NOMO-1 treated with DMSO at 0.1 percent for 48 hours (cell line): Measurements from ENCODE around the gene PHLPP1.
"Not testable (repeated sequence)": the region's sequence is repeated elsewhere in the genome, so short reads cannot be mapped to it uniquely, and the experiment has no call there.

Experiments
- DNase-seq: peaks from one replicate; lab custom pipeline; 2025; ENCODE audit not compliant: unreplicated experiment; lab: John Stamatoyannopoulos, UW

The PHLPP1 gene

DNA sequence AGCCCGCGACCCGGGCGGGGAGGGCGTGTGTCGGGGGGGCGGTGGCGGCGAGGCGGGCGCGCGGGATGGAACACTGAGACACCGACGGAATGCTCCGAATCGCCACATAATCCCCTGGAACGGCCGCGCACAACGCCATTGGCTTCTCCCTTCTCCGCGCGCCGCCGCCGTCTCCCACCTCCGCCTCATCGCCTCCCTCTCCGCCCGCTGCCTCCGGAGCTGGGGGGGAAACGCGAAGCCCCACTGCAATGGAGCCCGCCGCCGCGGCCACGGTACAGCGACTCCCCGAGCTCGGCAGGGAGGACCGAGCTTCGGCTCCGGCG lies at the start of gene PHLPP1:
PHLPP1 (plus strand) TSS at position 106 of the 323 bp plus-strand sequence; CDS start at position 249, 143 bp downstream.
- no peak for DNase-seq

DNA sequence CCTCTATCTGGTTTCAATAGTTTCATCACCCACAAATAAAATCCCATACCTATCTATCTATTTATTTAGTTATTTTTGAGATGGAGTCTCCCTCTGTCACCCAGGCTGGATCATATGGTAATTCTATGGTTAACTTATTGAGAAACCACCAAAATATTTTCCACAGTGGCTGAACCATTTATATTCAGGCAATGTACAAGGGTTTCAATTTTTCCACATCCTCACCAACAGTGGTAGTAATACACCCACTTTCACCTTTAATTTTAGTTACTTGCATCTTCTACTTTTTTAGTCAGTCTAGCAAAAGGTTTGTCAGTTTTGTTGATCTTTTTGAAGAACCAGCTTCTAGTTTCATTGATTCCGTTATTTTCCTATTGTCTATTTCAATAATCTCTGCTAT lies 46.1 kb upstream of the PHLPP1 start:
- DNase-seq, result no peak

DNA sequence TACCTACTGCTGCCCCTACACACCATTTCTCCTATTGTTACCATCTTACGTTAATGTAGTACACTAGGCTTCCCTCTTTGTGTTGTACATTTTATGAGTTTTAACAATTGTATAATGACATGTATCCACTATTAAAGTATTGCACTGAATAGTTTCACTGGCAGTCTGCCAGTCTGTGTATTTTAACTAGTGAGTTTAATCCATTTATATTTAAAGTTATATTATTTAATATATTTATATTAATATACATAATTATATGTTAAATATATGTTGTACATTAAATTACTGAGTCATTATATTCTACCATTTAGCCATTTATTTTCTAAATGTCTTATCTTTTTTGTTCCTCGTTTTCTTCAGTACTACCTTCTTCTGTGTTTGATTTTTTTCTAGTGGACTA lies 44.8 kb upstream of the PHLPP1 start:
- DNase-seq, result no peak

DNA sequence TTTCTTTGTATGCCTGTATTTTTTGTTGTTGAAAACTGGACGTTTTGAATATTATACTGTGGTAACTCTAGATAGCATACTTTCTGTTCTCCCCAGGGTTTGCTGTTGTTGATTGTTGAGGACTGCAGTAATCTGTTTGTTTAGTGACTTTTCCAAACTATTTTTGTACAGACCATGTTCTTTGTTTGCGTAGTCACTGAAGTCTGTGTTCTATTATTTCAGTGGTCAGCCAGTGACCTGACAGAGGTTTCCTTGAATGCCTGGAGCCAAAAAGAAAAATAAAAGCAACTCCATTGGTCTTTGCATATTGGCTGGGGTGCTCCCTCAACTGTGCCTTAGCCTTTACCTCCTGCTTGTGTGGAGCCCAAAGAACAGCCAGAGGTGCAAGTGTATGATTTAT lies 42.7 kb upstream of the PHLPP1 start:
- DNase-seq, result no peak

DNA sequence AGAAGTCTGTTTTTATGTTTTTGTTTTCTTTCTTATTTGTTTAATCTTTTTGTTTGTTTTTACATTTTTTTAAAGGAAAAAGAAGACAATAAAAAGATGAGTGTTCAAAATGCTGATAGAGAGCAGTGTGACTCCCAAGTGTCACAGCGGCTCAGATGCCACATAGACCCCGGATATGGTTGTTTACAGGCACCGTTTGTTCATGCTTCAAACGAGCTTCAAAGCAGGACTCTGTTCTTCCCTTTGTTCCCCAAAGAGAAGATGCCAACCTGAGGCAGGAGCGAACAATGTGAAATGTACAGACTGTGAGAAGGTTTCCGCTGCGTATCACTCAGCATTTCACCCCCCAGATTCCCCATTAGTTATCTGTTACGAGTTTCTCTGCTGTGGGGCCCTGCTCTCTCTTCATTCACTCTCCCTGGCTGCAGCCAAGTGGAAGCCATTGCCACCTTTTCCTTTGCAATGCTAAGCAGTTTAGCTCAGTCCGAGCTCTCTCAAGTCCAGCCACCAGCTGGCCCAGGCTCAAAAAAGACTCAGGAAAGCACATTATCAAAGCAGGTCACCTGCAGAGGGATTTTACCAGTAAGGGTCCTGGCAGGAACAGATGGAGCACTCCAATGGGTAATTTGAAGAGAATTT lies 36.4 kb upstream of the PHLPP1 start:
- no peak for DNase-seq

DNA sequence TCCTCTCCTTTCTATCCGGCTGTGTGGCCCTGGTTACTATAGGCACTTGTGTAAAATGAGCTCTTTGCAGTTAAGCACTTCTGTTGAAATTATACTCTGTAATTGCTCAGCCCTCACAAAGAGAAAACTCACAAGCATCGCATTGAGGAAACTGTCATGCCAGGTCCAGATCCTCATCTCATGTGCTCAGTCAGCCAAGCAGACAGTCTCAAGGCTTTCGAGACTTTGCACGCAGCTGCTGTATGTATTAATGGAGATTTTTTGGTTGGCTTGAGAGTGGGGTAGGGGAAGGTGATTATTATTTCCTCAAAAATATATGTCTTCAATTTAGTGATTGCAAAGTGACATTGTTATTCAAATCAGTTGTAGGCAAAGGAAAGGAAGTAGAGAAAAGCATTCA lies 33.0 kb upstream of the PHLPP1 start:
- DNase-seq, result no peak

DNA sequence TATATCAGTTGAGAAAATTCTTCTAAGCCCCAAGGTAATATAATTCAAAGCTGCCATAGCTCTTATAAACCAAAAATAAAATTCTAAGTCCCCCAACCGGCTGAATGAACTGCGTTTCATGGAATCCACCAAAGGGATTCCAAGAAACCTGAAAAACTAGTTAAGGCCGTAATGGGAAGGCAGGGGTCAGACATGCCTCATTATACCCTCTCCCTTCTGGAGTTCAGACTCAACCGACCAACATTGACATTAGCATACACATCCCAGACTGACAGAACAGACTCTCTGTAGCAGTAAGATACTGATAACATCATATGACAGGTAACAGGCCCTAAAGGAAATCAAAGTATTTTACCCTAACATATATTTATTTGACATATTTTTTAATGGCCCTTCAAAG lies 31.4 kb upstream of the PHLPP1 start:
- DNase-seq, result no peak

DNA sequence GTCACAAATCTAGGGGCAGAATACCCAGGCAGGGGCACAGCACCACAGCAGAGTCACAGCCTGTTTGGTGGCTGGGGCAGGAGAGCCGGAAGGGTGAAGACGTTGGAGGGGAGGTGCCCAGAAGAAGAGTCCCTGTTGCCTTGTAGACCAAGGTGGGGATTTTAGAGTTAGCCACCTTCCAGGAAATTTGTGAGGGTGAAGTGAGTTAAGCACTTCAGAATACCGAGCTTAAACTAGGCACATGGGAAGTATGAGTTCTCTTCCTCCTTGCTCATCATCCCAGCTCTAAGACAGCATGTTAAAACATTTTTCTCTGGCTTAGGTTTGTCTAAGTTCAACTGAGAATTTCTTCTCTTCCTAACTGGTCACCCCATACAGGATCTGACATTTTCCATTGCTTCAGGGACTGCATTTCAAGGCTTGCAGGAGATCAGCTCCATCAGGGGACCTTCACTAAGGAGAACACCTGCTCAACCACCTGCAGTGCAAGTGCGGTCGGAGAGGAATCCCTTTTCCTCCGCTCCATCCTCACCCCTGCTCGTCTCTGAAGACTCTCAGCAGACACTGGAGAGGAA lies 26.5 kb upstream of the PHLPP1 start:
- no peak for DNase-seq

DNA sequence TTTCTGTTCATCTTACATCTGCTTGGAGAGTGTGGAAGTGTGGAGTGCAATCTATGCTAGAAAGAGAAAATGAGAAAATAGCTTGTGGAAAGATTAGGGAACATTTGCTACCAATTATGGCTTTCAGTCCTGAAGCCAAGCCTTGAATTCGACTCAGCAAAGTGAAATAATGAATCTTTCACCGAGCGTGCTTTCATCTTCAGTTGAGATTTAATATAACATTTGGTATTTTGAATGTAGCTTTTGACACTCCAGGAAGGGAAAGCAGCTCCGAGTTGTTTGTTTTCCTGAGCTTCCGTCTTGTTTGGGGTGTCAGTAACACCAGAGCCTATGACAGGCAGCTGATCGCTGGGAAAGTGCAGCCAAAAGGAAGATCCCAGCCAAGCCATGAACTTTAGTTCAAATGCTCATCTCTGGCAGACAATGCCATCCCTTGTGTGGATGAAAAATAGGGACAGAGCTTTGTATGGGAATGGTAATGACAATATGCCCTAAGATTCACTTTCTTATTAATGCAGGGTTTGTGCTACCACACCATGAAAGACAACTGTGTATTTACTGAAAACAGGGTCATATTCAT lies 25.0 kb upstream of the PHLPP1 start:
- no peak for DNase-seq

DNA sequence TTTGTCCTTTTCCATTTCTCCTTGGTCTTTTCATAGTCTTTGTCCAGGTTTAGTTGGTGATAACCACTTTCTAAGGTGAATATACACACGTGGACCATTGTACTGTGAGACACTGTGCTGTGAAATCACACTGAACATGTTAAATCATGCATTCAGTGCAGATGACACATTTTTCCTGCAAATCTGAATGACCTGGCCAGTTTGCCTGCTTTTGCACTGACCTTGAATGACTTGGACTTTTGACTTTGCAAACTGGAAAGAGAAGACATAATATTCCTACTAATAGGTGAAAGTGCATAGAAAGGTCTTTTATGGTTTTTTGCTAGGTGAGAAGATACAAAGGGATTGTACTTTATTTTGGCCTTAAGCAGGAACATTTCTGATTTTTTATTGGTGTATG lies 21.7 kb upstream of the PHLPP1 start:
- no peak for DNase-seq

DNA sequence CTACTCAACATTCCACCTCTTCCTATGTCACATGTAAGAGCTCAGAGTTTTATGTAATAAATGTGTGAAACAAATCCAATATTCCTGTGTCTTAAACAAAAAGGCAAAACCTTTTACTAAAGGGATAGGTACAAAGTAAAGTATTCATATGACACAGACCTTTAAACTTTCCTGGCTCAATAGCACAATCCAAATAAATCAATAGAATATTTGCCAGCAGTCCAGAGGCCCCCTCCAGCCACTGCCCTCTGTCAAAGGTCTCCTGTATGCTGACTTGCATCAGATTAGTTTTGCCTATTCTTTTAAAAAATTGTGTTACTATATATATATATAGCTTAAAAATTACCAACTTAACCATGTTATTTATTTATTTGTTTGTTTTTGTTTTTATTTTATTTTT lies 17.7 kb upstream of the PHLPP1 start:
- no peak for DNase-seq

DNA sequence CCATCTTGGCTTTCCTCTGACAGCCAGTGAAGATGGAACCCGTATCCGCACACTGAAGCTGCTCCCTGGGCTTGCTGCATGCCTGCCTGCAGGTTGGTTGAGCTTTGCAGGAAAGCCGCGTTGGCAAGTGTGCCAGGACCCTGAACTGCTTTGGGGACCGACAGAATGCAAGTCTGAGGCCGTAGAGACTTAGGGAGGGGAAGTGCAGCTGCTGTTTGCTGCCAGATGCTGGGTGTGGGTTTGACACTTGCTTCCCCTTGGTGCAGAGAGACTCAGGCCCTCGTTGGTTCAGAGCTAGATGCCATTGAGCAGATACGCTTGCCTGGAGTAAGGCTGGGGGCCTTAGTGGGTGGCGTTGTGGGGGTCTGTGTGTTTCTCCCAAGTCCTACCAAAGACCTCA lies 13.1 kb upstream of the PHLPP1 start:
- peak; percentile 4 for DNase-seq

DNA sequence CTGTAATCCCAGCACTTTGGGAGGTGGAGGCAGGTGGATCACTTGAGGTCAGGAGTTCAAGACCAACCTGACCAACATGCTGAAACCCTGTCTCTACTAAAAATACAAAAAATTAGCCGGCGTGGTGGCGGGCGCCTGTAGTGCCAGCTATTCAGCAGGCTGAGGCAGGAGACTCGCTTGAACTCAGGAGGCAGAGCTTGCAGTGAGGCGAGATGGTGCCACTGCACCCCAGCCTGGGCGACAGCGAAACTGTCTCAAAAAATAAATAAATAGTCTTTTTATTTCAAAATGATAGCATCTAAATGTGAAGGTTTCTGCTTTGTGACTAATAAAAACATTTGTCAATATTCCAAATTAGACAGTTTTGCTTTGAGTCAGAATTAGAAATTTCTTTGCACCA lies 8.5 kb upstream of the PHLPP1 start:
- DNase-seq, result not testable (repeated sequence)

DNA sequence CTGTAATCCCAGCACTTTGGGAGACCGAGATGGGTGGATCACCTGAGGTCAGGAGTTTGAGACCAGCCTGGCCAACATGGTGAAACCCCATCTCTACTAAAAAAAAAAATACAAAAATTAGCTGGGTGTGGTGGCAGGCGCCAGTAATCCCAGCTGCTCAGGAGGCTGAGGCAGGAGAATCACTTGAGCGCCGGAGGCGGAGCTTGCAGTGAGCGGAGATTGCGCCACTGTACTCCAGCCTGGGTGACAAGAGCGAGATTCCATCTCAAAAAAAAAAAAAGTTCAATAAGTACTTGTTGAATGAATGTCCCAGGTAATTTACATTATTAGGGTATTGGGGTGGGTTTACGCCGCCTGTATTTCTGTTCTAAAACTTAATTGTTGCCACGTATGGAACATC lies 5.4 kb upstream of the PHLPP1 start:
- not testable (repeated sequence) for DNase-seq

DNA sequence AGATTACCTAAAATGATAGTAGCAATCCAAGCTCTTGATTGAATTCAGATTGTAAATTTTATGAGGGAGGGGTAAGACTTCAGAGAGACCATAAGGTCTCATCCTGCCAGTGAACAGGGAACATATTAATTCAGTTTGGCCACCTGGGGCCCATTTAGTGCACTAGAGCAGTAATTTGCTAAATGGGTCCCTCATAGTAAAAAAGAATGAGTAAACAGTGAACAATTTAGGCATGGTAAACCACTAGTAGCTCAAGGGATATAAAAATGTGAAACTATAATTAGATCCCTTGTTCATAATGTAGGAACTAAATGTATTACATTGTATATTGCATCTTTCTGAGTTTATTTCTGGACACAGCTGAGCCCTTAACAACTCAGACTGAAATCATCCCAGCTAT lies 4.9 kb upstream of the PHLPP1 start:
- DNase-seq, result no peak

DNA sequence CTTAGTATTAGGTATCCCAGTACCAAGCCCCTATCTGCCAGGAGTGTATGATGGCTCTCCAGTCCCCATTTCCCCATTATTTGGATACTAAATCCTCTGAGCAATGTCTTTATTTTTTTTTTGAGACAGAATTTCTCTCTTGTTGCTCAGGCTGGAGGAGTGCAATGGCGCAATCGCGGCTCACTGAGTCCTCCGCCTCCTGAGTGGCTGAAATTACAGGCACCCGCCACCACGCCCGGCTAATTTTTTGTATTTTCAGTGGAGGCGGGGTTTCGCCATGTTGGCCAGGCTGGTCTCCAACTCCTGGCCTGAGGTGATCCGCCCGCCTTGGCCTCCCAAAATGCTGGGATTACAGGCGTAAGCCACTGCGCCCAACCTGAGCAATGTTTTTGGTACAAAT lies 3.6 kb upstream of the PHLPP1 start:
- no peak for DNase-seq

DNA sequence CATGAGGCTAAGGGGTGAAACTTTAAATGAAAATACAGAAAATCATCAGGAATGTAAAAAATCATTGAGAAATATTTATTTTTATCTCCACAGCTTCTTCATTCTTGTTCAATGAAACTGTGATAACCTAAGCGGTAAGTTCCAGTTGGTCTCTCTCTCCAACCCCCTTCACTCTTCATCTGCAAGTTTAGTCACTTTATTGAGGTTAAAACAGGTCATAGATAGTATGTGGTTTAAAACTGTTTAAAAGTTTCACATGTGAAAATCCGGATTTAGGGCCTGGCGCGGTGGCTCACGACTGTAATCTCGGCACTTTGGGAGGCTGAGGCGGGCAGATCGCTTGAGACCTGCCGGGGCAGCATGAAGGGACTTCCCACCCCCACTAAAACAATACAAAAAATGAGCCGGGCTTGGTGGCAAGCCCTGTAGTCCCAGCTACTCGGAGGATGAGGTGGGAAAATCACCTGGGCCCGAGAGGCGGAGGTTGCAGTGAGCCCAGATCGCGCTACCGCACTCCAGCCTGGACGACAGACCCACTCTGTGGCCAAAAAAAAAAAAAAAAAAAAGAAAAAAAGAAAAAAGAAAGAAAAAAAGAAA lies 1.6 kb upstream of the PHLPP1 start:
- peak; percentile 26 for DNase-seq

DNA sequence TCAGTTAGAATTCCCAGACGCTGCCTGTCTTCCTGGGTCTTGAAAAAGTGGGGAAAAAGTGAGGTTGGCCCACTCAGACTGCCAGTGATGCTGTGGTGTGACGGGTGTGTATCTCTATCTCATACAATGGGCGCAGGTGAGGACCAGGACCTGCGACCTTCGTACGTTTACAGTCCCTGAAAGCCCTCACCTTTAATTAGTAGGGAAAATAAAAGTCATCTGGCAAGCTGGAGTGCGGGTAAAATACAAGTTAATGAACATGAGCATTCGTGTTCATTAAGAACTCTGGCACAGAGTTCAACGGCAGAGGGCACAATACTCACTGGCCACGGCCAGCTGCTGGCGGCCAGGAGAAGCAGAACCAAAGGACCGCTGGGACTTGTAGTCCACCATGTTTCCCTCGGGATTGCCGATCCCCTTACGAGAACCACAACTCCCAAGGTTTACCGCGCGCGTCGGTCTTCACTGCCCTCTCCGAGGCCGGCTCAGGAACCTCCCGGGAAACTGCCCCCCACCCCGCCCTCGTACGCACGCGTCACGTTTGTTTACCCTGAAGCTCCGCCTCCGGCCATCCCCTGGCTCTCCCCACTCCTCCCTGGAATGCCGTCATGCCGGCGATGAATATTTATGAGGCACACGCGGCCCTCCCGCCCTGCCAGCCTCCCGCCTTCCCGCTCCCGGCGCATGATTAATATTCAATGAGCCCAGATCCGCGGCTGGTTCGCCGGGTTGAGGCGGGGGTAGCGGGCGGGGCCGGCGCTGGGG lies 488 bp upstream of the PHLPP1 start:
- DNase-seq, result peak; percentile 99

DNA sequence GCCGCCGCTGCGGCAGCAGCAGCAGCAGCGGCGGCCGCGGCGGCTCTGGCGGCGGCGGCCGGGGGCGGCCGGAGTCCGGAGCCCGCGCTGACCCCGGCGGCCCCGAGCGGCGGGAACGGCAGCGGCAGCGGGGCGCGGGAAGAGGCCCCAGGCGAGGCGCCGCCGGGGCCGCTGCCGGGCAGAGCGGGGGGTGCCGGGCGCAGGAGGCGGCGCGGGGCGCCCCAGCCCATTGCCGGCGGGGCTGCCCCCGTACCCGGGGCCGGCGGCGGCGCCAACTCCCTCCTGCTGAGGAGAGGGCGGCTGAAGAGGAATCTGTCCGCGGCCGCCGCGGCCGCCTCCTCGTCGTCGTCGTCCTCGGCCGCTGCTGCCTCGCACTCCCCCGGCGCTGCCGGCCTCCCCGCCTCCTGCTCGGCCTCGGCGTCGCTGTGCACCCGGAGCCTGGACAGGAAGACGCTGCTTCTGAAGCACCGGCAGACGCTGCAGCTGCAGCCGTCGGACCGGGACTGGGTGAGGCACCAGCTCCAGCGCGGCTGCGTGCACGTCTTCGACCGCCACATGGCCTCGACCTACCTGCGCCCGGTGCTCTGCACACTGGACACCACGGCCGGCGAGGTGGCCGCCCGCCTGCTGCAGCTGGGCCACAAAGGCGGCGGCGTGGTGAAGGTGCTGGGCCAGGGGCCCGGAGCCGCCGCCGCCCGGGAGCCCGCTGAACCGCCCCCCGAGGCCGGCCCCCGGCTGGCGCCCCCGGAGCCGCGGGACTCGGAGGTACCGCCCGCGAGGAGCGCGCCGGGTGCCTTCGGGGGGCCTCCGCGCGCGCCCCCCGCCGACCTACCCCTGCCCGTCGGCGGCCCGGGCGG lies 646 bp downstream of the PHLPP1 start:
- DNase-seq, result peak; percentile 17

DNA sequence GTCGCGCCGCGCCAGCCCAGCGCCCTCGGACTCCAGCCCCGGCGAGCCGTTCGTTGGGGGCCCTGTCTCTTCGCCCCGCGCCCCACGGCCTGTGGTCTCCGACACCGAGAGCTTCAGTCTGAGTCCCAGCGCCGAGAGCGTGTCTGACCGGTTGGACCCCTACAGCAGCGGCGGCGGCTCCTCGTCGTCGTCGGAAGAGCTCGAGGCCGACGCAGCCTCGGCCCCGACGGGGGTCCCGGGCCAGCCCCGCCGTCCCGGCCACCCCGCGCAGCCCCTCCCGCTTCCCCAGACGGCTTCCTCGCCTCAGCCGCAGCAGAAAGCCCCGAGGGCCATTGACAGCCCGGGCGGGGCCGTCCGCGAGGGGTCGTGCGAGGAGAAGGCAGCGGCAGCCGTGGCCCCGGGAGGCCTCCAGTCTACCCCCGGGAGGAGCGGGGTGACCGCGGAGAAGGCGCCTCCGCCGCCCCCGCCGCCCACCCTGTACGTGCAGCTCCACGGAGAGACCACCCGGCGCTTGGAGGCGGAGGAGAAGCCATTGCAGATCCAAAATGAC lies 1.4 kb downstream of the PHLPP1 start:
- DNase-seq, result peak; percentile 36
